H1 (cell line): ENCODE measurements around the gene TLE5.

Source experiments
- CTCF ChIP-seq, 3 experiments: IDR thresholded peaks; 1 replicate in 2 of 3; 2 replicates in 1 of 3; pipeline versions ENCODE4 v1.5.1 to v1.6.1; 2011; ENCODE audit warnings: low read length in 3 of 3, mild to moderate bottlenecking in 3 of 3, inconsistent platforms in 2 of 3, low read depth in 1 of 3, moderate library complexity in 1 of 3; ENCODE audit not compliant: insufficient read depth in 1 of 3; ENCODE audit errors: control extremely low read depth in 1 of 3
- HDAC2 ChIP-seq, 2 experiments: fragments of 300-600 bp in 1 of 2; sonication (generic) in 1 of 2; IDR thresholded peaks; 2 replicates each; pipeline ENCODE4 v1.6.1; 2011 to 2012; ENCODE audit warnings: low read depth in 2 of 2, low read length in 2 of 2, mild to moderate bottlenecking in 2 of 2, moderate library complexity in 2 of 2, borderline replicate concordance in 1 of 2, inconsistent platforms in 1 of 2
- RBBP5 ChIP-seq: IDR thresholded peaks from 2 replicates; pipeline ENCODE4 v1.7.1; 2012; ENCODE audit warnings: low read depth, mild to moderate bottlenecking, inconsistent platforms, low read length, moderate library complexity, borderline replicate concordance

DNA sequence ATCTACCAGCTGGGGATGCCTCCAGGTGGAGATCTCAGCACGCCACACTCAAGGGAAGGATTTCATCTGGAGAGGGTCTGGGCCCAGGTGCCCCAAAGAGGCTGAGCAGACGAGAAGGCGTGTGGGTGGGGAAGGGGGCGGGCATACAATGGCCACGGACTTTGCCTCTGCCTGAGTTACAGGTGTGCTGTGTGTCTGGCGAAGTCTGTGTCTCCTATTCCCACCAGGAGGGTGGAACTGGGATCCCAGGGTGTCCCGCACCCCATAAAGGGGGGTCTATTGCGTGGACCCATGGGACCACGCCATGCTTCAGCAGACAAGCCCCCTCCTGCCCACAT, 36.8 kb downstream of the TLE5 start:
- TF ChIP-seq HDAC2 (IDR thresholded peaks at IDR 0.05; ENCODE audit: borderline replicate concordance in 1 of 2, low read depth in 2 of 2, low read length in 2 of 2) (no peak), RBBP5 (no peak), CTCF (IDR thresholded peaks at IDR 0.05; ENCODE audit: control extremely low read depth in 1 of 3, insufficient read depth in 1 of 3, low read depth in 1 of 3, low read length in 3 of 3) (no peak)
